Measurements from ENCODE around the gene CELF4.

Gene CELF4

DNA sequence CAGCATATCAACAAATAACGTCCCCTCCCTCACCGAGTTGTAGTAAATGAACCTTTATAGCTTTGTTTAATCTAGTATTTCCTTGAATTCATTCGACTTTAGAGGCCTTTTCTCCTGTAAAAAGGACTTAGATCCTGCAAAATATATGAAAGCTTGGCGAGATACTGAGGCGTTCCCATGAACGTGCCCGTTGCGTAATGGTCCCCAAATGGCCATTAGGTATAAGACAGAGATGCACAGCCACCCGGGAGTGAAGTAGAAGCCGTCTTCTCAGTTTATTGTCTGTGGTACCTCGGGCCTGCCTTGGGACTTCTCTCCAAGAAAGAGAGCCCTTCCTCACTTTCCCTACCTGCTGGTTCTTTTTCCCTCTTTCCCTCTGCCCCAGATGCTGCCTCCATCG lies 310.6 kb downstream of the CELF4 start:
- TF ChIP-seq, protein P1, sequence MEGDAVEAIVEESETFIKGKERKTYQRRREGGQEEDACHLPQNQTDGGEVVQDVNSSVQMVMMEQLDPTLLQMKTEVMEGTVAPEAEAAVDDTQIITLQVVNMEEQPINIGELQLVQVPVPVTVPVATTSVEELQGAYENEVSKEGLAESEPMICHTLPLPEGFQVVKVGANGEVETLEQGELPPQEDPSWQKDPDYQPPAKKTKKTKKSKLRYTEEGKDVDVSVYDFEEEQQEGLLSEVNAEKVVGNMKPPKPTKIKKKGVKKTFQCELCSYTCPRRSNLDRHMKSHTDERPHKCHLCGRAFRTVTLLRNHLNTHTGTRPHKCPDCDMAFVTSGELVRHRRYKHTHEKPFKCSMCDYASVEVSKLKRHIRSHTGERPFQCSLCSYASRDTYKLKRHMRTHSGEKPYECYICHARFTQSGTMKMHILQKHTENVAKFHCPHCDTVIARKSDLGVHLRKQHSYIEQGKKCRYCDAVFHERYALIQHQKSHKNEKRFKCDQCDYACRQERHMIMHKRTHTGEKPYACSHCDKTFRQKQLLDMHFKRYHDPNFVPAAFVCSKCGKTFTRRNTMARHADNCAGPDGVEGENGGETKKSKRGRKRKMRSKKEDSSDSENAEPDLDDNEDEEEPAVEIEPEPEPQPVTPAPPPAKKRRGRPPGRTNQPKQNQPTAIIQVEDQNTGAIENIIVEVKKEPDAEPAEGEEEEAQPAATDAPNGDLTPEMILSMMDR (IDR thresholded peaks at IDR 0.05; ENCODE audit: insufficient read depth, low read length, poor library complexity, severe bottlenecking) = no peak
- DNase-seq (ENCODE audit: extremely low read depth, insufficient read length) = no peak
- no peaks in the 10 kb centered on the region for H3K36me3 ChIP-seq (ENCODE audit: control insufficient read depth, insufficient read depth, low read length)
- H3K4me3 ChIP-seq (replicated peaks; ENCODE audit: low read depth, low read length) = no peak overlapping the region
- no peaks in the 10 kb centered on the region; the same call in none of the 2 replicates for H3K27me3 ChIP-seq (replicated peaks; ENCODE audit: control insufficient read depth, insufficient read depth, low read length)

DNA sequence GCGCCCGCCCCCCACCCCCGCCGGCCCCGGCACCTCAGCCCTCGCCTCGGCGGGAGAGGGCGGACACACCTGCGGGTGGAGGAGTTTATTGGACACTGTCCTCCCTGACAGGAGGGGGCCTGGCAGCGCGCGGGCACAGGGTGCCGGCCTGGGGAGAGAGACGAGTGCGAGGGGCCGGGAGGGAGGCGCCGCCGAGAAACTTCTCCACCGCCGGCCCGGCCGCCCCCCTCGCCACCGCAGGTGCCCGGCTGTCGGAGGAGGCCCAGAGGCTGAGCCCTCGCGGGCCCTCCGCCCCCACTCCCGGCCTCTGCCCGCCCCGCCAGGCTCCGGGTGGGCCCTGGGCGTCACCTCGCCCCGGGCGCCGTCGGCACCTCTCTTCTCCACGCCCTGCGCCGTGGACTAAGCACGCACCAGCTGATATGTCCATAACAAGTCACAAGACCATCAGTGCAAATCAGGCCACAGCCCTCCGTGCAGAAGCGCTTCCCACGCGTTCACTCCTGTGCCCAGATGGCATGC lies 311.3 kb downstream of the CELF4 start:
- TF ChIP-seq, protein P1 (IDR thresholded peaks at IDR 0.05; ENCODE audit: insufficient read depth, low read length, poor library complexity, severe bottlenecking) = no peak
- Histone ChIP-seq H3K36me3 (ENCODE audit: control insufficient read depth, insufficient read depth, low read length) (no peaks in the 10 kb centered on the region), H3K27me3 (replicated peaks; ENCODE audit: control insufficient read depth, insufficient read depth, low read length) (no peaks in the 10 kb centered on the region; the same call in 1 of the 2 replicates), H3K4me3 (replicated peaks; ENCODE audit: low read depth, low read length) (no peak overlapping the region; the same call in 1 of the 2 replicates)
- DNase-seq (ENCODE audit: extremely low read depth, insufficient read length) = no peak

GRCh38 chr18:37253394-37254235 lies 312.0 kb downstream of the CELF4 start:
- H3K4me3 ChIP-seq (replicated peaks; ENCODE audit: low read depth, low read length) = peak overlapping the region; percentile 32; the same call in 1 of the 2 replicates
- TF ChIP-seq, protein P1 (IDR thresholded peaks at IDR 0.05; ENCODE audit: insufficient read depth, low read length, poor library complexity, severe bottlenecking) = no peak
- DNase-seq (ENCODE audit: extremely low read depth, insufficient read length) = no peak
- H3K27me3 ChIP-seq (replicated peaks; ENCODE audit: control insufficient read depth, insufficient read depth, low read length) = no peaks in the 10 kb centered on the region; the same call in 1 of the 2 replicates
- H3K36me3 ChIP-seq (ENCODE audit: control insufficient read depth, insufficient read depth, low read length) = no peaks in the 10 kb centered on the region

GRCh38 chr18:37252854-37253393 lies 312.7 kb downstream of the CELF4 start:
- no peak overlapping the region for H3K4me3 ChIP-seq (replicated peaks; ENCODE audit: low read depth, low read length)

GRCh38 chr18:37252342-37252741 lies 313.3 kb downstream of the CELF4 start:
- no peaks in the 10 kb centered on the region for H3K36me3 ChIP-seq (ENCODE audit: control insufficient read depth, insufficient read depth, low read length)
- DNase-seq (ENCODE audit: extremely low read depth, insufficient read length) = no peak
- no peak overlapping the region for H3K4me3 ChIP-seq (replicated peaks; ENCODE audit: low read depth, low read length)
- H3K27me3 ChIP-seq (replicated peaks; ENCODE audit: control insufficient read depth, insufficient read depth, low read length) = no peaks in the 10 kb centered on the region; the same call in 1 of the 2 replicates
- TF ChIP-seq, protein P1 (IDR thresholded peaks at IDR 0.05; ENCODE audit: insufficient read depth, low read length, poor library complexity, severe bottlenecking) = no peak

More at GRCh38 chr18:37252854-37253393, 312.7 kb downstream of the CELF4 start:
- Histone ChIP-seq H3K27me3 (replicated peaks; ENCODE audit: control insufficient read depth, insufficient read depth, low read length) (no peaks in the 10 kb centered on the region; the same call in 1 of the 2 replicates), H3K36me3 (ENCODE audit: control insufficient read depth, insufficient read depth, low read length) (no peaks in the 10 kb centered on the region)
- DNase-seq (ENCODE audit: extremely low read depth, insufficient read length) = no peak
- TF ChIP-seq, protein P1 (IDR thresholded peaks at IDR 0.05; ENCODE audit: insufficient read depth, low read length, poor library complexity, severe bottlenecking) = no peak

Measured in GM06990 (cell line).